Glomerular visceral epithelial cell (primary cell): ENCODE data around the gene S100A2.
A peak's percentile ranks its signal among the peaks of the same experiment; 100 is the strongest.
"Not testable (repeated sequence)": the region's sequence is repeated elsewhere in the genome, so short reads cannot be mapped to it uniquely, and the experiment has no call there.

Experiments
- DNase-seq: peaks from one replicate; pipeline ENCODE4 v3.0.0-alpha.2; 2016; ENCODE audit errors: extremely low spot score

S100A2 gene

GRCh38 chr1:153563991-153564390 lies 1.7 kb downstream of the S100A2 start:
- no peak for DNase-seq

- DNase-seq, result no peak
These were observed 2.2 kb downstream of the S100A2 start for GRCh38 chr1:153563483-153563901.

- not testable (repeated sequence) for DNase-seq
These were observed 3.6 kb downstream of the S100A2 start for GRCh38 chr1:153562021-153562420.

- no peak for DNase-seq
These were observed 4.1 kb downstream of the S100A2 start for GRCh38 chr1:153561466-153561985.

- DNase-seq, result no peak
These were observed 4.7 kb downstream of the S100A2 start for GRCh38 chr1:153560771-153561465.

- no peak for DNase-seq
These were observed 5.4 kb downstream of the S100A2 start for GRCh38 chr1:153560241-153560640.

- DNase-seq, result no peak
These were observed 7.8 kb downstream of the S100A2 start for GRCh38 chr1:153557877-153558276.

GRCh38 chr1:153556348-153556747 lies 9.3 kb downstream of the S100A2 start:
- DNase-seq, result no peak

GRCh38 chr1:153553830-153554541 lies 11.7 kb downstream of the S100A2 start:
- no peak for DNase-seq

GRCh38 chr1:153553096-153553495 lies 12.5 kb downstream of the S100A2 start:
- no peak for DNase-seq

GRCh38 chr1:153552335-153552734 lies 13.3 kb downstream of the S100A2 start:
- DNase-seq, result no peak

- no peak for DNase-seq
These were observed 14.7 kb downstream of the S100A2 start for GRCh38 chr1:153550827-153551500.

GRCh38 chr1:153550398-153550758 lies 15.3 kb downstream of the S100A2 start:
- no peak for DNase-seq

GRCh38 chr1:153549741-153550397 lies 15.8 kb downstream of the S100A2 start:
- DNase-seq, result no peak

GRCh38 chr1:153548722-153549688 lies 16.6 kb downstream of the S100A2 start, which contains the start of gene S100A3:
S100A3 (minus strand) TSS chr1:153549258; CDS start chr1:153548485, 773 bp downstream.
- peak; percentile 90 for DNase-seq

GRCh38 chr1:153547560-153548551 lies 17.8 kb downstream of the S100A2 start:
- DNase-seq, result no peak

- no peak for DNase-seq
These were observed 18.7 kb downstream of the S100A2 start for GRCh38 chr1:153546796-153547559.

- DNase-seq, result no peak
These were observed 19.3 kb downstream of the S100A2 start for GRCh38 chr1:153546371-153546770.
